Erythroblast (primary cell): ENCODE data around the gene TFAM.

Experiments used
- GATA1 ChIP-seq: IDR thresholded peaks from 2 replicates; pipeline ENCODE4 v1.6.1; 2011; ENCODE audit warnings: low read depth, mild to moderate bottlenecking, control low read depth, low read length, moderate library complexity
- POLR2A ChIP-seq: IDR thresholded peaks from 2 replicates; pipeline ENCODE4 v1.6.1; 2011; ENCODE audit warnings: mild to moderate bottlenecking, low read length

DNA sequence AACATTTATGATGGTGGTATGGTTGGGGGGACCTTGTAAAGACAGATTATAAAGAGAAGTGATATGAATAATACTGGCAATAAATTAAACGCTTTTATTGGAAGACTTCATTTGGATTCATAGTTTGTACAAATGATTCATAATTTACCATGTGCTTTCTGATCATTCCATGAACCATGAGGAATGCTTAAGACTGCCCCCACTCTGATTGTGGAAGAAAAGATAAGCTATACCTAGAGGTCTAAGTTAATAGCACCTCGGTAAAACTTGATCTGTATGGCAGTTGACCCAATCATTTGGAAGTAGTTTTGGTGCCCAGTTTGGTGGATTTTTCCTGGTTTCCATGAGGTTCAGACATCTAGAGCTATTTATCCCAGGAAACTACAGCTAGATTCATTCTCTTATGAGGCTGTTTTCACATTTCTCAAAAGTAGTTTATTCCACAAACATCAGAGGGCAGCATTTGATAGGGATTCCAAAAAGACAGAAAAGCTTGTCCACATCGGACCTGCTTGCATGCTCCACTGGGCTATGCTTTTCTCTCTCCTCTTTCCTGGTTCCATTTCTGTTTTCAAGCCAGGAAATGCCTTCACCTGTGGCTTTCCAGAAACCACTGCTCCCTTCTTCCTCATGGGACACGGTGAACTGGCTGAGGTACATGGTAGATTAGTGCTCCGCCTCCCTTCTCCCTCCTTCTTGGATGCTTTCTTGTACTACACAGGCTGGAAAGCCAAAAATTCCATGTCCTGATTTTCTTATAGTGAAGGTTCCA is 29.2 kb downstream of the TFAM start:
- no peak for TF ChIP-seq POLR2A
- TF ChIP-seq GATA1: no peak
